Esophagus muscularis mucosa (tissue), 4 donors: ENCODE data around the gene PHF21A.

Experiments used
- EP300 ChIP-seq: sonication (generic); formaldehyde crosslinking; IDR thresholded peaks from one replicate; pipeline ENCODE4 v1.6.1; 2017; ENCODE audit warnings: antibody characterized with exemption
- POLR2A ChIP-seq: fragments of 450-650 bp; IDR thresholded peaks from one replicate; pipeline ENCODE4 v1.6.1; 2017; ENCODE audit warnings: antibody characterized with exemption, moderate library complexity, mild to moderate bottlenecking, low read depth
- POLR2AphosphoS5 ChIP-seq, 2 donors: sonication (generic); formaldehyde crosslinking; IDR thresholded peaks; one replicate each; pipeline ENCODE4 v1.6.1; 2017; ENCODE audit warnings: antibody characterized with exemption in 2 of 2
- TF ChIP-seq, protein P1 (sequence below), 3 experiments: fragments of 200-600 bp in 2 of 3; fragments of 450-650 bp in 1 of 3; sonication (generic) in 2 of 3; IDR thresholded peaks; one replicate each; pipeline ENCODE4 v1.5.1; 2017 to 2019; ENCODE audit warnings: antibody characterized with exemption in 3 of 3, mild to moderate bottlenecking in 2 of 3, moderate library complexity in 1 of 3

DNA sequence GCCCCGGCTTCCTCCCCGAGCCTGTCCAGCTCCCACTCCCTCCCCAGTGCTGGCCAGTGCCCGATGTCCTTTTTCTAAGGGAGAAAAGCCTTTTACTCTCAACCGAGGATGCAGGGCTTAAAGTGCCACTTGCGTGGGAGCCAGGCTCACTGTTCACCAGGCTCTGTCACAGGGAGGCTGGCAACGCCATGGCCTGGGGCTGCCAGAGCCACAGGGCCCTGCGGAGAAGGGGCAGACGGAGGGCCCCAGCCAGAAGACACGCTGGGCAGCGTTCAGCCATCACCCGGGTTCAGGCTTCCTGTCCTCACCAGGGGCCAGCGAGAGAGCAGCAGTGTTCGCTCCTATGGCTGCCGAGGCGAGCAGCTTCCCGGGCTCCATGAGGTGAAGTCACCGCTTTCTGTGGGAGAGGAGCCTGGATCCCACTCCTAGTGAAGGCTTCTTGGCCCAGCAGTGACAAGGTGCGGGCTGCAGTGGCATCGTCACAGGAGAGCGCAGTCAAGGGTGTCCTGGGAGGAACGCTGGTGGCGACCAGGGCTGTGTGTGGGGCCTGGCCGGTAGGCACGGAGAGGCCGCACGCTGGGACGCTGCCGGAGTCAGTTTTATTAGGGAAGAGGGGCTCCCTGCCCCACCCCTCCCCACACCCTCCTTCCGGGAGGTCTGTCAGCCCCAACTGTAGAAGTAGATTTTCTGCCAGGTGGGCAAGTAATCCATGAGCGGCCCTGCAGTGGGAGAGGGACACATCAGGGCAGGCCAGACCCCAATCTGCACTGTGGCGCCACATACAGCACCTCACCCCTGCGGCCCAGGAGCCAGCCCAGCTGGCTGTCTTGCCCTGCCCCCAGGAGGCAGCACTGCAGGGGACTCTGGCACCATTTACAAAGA, 211.4 kb downstream of the PHF21A start:
- TF ChIP-seq, protein P1, sequence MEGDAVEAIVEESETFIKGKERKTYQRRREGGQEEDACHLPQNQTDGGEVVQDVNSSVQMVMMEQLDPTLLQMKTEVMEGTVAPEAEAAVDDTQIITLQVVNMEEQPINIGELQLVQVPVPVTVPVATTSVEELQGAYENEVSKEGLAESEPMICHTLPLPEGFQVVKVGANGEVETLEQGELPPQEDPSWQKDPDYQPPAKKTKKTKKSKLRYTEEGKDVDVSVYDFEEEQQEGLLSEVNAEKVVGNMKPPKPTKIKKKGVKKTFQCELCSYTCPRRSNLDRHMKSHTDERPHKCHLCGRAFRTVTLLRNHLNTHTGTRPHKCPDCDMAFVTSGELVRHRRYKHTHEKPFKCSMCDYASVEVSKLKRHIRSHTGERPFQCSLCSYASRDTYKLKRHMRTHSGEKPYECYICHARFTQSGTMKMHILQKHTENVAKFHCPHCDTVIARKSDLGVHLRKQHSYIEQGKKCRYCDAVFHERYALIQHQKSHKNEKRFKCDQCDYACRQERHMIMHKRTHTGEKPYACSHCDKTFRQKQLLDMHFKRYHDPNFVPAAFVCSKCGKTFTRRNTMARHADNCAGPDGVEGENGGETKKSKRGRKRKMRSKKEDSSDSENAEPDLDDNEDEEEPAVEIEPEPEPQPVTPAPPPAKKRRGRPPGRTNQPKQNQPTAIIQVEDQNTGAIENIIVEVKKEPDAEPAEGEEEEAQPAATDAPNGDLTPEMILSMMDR (IDR thresholded peaks at IDR 0.05) = no peak
- TF ChIP-seq POLR2A (no peak), POLR2AphosphoS5 (IDR thresholded peaks at IDR 0.05) (no peak), EP300 (no peak)
